Measurements from ENCODE around the gene ZNRF2. TPM values are rescaled to one million over a fixed set of nuclear protein-coding genes. Genes with fewer than 3 reads are reported as not detected.
"Not testable (repeated sequence)": the region's sequence is repeated elsewhere in the genome, so short reads cannot be mapped to it uniquely, and the experiment has no call there.

Gene ZNRF2
- total RNA-seq, 1 experiment from 2014 or later: 22.1 TPM

- intact Hi-C loops (cut with micrococcal nuclease; ENCODE audit: unreplicated experiment) (no loop called here), in situ Hi-C loops (cut with HindIII; ENCODE audit: low pct_unique_long_range_greater_than_20kb, low sequenced_read_pairs) (no loop called here)
- POLR2A ChIA-PET: interaction anchor here (0.7 kb wide), 1 partner anchor 31 kb away, joined by 17 read pairs; no protein-coding TSS in a partner anchor
- no peaks in the 10 kb centered on the region for H3K27me3 ChIP-seq (ENCODE audit: control insufficient read depth, insufficient read depth, low read length)
- no peak for ATAC-seq
- TF ChIP-seq, protein P1, sequence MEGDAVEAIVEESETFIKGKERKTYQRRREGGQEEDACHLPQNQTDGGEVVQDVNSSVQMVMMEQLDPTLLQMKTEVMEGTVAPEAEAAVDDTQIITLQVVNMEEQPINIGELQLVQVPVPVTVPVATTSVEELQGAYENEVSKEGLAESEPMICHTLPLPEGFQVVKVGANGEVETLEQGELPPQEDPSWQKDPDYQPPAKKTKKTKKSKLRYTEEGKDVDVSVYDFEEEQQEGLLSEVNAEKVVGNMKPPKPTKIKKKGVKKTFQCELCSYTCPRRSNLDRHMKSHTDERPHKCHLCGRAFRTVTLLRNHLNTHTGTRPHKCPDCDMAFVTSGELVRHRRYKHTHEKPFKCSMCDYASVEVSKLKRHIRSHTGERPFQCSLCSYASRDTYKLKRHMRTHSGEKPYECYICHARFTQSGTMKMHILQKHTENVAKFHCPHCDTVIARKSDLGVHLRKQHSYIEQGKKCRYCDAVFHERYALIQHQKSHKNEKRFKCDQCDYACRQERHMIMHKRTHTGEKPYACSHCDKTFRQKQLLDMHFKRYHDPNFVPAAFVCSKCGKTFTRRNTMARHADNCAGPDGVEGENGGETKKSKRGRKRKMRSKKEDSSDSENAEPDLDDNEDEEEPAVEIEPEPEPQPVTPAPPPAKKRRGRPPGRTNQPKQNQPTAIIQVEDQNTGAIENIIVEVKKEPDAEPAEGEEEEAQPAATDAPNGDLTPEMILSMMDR (IDR thresholded peaks at IDR 0.05): no peak
- TF ChIP-seq, protein P2, sequence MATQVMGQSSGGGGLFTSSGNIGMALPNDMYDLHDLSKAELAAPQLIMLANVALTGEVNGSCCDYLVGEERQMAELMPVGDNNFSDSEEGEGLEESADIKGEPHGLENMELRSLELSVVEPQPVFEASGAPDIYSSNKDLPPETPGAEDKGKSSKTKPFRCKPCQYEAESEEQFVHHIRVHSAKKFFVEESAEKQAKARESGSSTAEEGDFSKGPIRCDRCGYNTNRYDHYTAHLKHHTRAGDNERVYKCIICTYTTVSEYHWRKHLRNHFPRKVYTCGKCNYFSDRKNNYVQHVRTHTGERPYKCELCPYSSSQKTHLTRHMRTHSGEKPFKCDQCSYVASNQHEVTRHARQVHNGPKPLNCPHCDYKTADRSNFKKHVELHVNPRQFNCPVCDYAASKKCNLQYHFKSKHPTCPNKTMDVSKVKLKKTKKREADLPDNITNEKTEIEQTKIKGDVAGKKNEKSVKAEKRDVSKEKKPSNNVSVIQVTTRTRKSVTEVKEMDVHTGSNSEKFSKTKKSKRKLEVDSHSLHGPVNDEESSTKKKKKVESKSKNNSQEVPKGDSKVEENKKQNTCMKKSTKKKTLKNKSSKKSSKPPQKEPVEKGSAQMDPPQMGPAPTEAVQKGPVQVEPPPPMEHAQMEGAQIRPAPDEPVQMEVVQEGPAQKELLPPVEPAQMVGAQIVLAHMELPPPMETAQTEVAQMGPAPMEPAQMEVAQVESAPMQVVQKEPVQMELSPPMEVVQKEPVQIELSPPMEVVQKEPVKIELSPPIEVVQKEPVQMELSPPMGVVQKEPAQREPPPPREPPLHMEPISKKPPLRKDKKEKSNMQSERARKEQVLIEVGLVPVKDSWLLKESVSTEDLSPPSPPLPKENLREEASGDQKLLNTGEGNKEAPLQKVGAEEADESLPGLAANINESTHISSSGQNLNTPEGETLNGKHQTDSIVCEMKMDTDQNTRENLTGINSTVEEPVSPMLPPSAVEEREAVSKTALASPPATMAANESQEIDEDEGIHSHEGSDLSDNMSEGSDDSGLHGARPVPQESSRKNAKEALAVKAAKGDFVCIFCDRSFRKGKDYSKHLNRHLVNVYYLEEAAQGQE (IDR thresholded peaks at IDR 0.05; ENCODE audit: insufficient read depth in 1 of 2, low read depth in 2 of 2, low read length in 1 of 2): no peak
- TF ChIP-seq POLR2AphosphoS5 (IDR thresholded peaks at IDR 0.05; ENCODE audit: low read depth, low read length) (no peak), SIN3A (IDR thresholded peaks at IDR 0.05; ENCODE audit: borderline replicate concordance, insufficient read depth, low read depth, low read length) (no peak), TCF7L2 (IDR thresholded peaks at IDR 0.05; ENCODE audit: low read depth, low read length) (no peak)
- no peak for DNase-seq (ENCODE audit: low read depth, low spot score)
- H3K4me1 ChIP-seq (ENCODE audit: control insufficient read depth, insufficient read depth, low read length): no peaks in the 10 kb centered on the region
- CTCF ChIA-PET: no interaction called here
- no peaks in the 10 kb centered on the region for H3K36me3 ChIP-seq (ENCODE audit: control insufficient read depth, insufficient read depth, low read length)
- no peaks in the 10 kb centered on the region for H3K9me3 ChIP-seq (ENCODE audit: control insufficient read depth, insufficient read depth, low read depth, low read length)
- no TSS peak for BruUV-seq (replicated peaks)
- H3K27ac ChIP-seq (ENCODE audit: low read length): no peak overlapping the region
- H3K4me3 ChIP-seq (ENCODE audit: low read depth in 2 of 2, low read length in 2 of 2): no peak overlapping the region
Observed at GRCh38 chr7:30380294-30380693, 95.9 kb downstream of the ZNRF2 start.

DNA sequence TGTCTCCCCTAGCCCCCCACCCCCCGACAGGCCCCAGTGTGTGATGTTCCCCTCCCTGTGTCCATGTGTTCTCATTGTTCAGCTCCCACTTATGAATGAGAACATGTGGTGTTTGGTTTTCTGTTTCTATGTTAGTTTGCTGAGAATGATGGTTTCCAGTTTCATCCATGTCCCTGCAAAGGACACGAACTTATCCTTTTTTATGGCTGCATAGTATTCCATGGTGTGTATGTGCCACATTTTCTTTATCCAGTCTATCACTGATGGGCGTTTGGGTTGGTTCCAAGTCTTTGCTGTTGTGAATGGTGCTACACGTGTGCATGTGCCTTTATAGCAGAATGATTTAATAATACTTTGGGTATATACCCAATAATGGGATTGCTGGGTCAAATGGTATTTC lies 96.4 kb downstream of the ZNRF2 start:
- intact Hi-C loops (cut with micrococcal nuclease; ENCODE audit: unreplicated experiment); H3K9me3 ChIP-seq (ENCODE audit: control insufficient read depth, insufficient read depth, low read depth, low read length); H3K27ac ChIP-seq (ENCODE audit: low read length); DNase-seq (ENCODE audit: low read depth, low spot score); H3K27me3 ChIP-seq (ENCODE audit: control insufficient read depth, insufficient read depth, low read length); H3K4me3 ChIP-seq (ENCODE audit: low read depth in 2 of 2, low read length in 2 of 2); ATAC-seq; H3K4me1 ChIP-seq (ENCODE audit: control insufficient read depth, insufficient read depth, low read length); in situ Hi-C loops (cut with HindIII; ENCODE audit: low pct_unique_long_range_greater_than_20kb, low sequenced_read_pairs); POLR2A ChIA-PET; H3K36me3 ChIP-seq (ENCODE audit: control insufficient read depth, insufficient read depth, low read length); CTCF ChIA-PET; BruUV-seq (replicated peaks): not testable (repeated sequence)

DNA sequence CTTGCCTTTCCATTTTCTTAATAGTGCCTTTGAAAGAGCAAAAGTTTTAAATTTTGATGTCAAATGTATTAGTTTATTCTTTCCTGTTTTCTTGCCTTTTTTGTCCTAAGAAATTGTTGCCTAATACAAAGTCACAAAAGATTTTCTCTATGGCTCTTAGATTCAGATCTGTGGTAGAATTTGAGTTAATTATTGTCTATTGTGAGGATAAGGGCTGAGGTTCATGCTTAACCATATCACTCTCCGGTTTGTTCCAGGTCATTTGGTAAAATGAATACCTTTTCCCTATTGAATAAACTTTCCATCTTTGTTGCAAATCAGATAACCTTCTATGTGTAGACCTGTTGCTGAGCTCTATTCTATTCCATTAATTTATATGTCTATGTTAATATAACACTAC lies 98.2 kb downstream of the ZNRF2 start:
- in situ Hi-C loops (cut with HindIII; ENCODE audit: low pct_unique_long_range_greater_than_20kb, low sequenced_read_pairs) (no loop called here), intact Hi-C loops (cut with micrococcal nuclease; ENCODE audit: unreplicated experiment) (no loop called here)
- CTCF ChIA-PET: no interaction called here
- Histone ChIP-seq H3K4me1 (ENCODE audit: control insufficient read depth, insufficient read depth, low read length) (no peaks in the 10 kb centered on the region), H3K27me3 (ENCODE audit: control insufficient read depth, insufficient read depth, low read length) (no peaks in the 10 kb centered on the region), H3K36me3 (ENCODE audit: control insufficient read depth, insufficient read depth, low read length) (no peaks in the 10 kb centered on the region), H3K9me3 (ENCODE audit: control insufficient read depth, insufficient read depth, low read depth, low read length) (no peaks in the 10 kb centered on the region), H3K27ac (ENCODE audit: low read length) (no peak overlapping the region), H3K4me3 (ENCODE audit: low read depth in 2 of 2, low read length in 2 of 2) (no peak overlapping the region)
- DNase-seq (ENCODE audit: low read depth, low spot score): no peak
- BruUV-seq (replicated peaks): no TSS peak
- POLR2A ChIA-PET: no interaction called here
- no peak for ATAC-seq
- TF ChIP-seq POLR2AphosphoS5 (IDR thresholded peaks at IDR 0.05; ENCODE audit: low read depth, low read length) (no peak), SIN3A (IDR thresholded peaks at IDR 0.05; ENCODE audit: borderline replicate concordance, insufficient read depth, low read depth, low read length) (no peak), TCF7L2 (IDR thresholded peaks at IDR 0.05; ENCODE audit: low read depth, low read length) (no peak)
- TF ChIP-seq, protein P1 (IDR thresholded peaks at IDR 0.05): no peak
- TF ChIP-seq, protein P2 (IDR thresholded peaks at IDR 0.05; ENCODE audit: insufficient read depth in 1 of 2, low read depth in 2 of 2, low read length in 1 of 2): no peak

Data from Panc1 (cell line).